CD14-positive monocyte (primary cell): Measurements from ENCODE around the gene CCNK. TPM values are rescaled to one million over a fixed set of nuclear protein-coding genes. Genes with fewer than 3 reads are reported as not detected.
A peak's percentile ranks its signal among the peaks of the same experiment; 100 is the strongest.

Experiments used
- DNase-seq, 3 donors: peaks; one replicate each; pipeline ENCODE4 v3.0.0-alpha.2; 2011 to 2022
- H2AFZ ChIP-seq: 2 replicates; pipeline ENCODE4 v1.6.0; 2012; ENCODE audit warnings: mild to moderate bottlenecking, low read depth, low read length, inconsistent platforms; ENCODE audit not compliant: insufficient read depth, poor library complexity, severe bottlenecking
- H3K27ac ChIP-seq, 2 donors: 1 replicate in 1 of 2; 2 replicates in 1 of 2; pipeline ENCODE4 v1.5.1; 2012 to 2013; ENCODE audit warnings: low read length in 2 of 2, control low read depth in 1 of 2, inconsistent platforms in 1 of 2, low read depth in 1 of 2, mild to moderate bottlenecking in 1 of 2
- H3K27me3 ChIP-seq, 2 donors: one replicate each; pipeline versions ENCODE4 v1.6.0 to v1.6.1; 2011 to 2013; ENCODE audit warnings: low read length in 2 of 2; ENCODE audit not compliant: control insufficient read depth in 2 of 2, insufficient read depth in 2 of 2
- H3K36me3 ChIP-seq, 2 donors: replicated peaks in 1 of 2; 1 replicate in 1 of 2; 2 replicates in 1 of 2; pipeline versions ENCODE4 v1.5.1 to v1.6.1; 2012 to 2013; ENCODE audit warnings: low read length in 2 of 2, control low read depth in 1 of 2, inconsistent platforms in 1 of 2, mild to moderate bottlenecking in 1 of 2; ENCODE audit not compliant: insufficient read depth in 2 of 2, control insufficient read depth in 1 of 2
- H3K4me1 ChIP-seq, 2 donors: 1 replicate in 1 of 2; 2 replicates in 1 of 2; pipeline versions ENCODE4 v1.5.1 to v1.6.1; 2012 to 2013; ENCODE audit warnings: low read length in 2 of 2, control low read depth in 1 of 2, inconsistent platforms in 1 of 2, mild to moderate bottlenecking in 1 of 2, moderate library complexity in 1 of 2; ENCODE audit not compliant: insufficient read depth in 2 of 2, control insufficient read depth in 1 of 2
- H3K4me2 ChIP-seq: replicated peaks from 2 replicates; pipeline ENCODE3; 2012; ENCODE audit warnings: low read length, moderate library complexity, mild to moderate bottlenecking; ENCODE audit not compliant: poor library complexity, severe bottlenecking; ENCODE audit errors: extremely low read depth
- H3K4me3 ChIP-seq, 3 experiments: fragments of 200-600 bp in 1 of 3; sonication (generic) in 1 of 3; replicated peaks in 1 of 3; 1 replicate in 2 of 3; 2 replicates in 1 of 3; pipeline ENCODE4 v1.5.1; 2011 to 2013; ENCODE audit warnings: low read length in 3 of 3, mild to moderate bottlenecking in 3 of 3, control low read depth in 2 of 3, low read depth in 2 of 3, inconsistent platforms in 1 of 3, moderate library complexity in 1 of 3
- H3K79me2 ChIP-seq: 2 replicates; pipeline ENCODE4 v1.6.0; 2012; ENCODE audit warnings: mild to moderate bottlenecking, control low read depth, inconsistent platforms, low read length, moderate library complexity; ENCODE audit not compliant: insufficient read depth
- H3K9ac ChIP-seq: 2 replicates; pipeline ENCODE4 v1.6.0; 2017; ENCODE audit warnings: low read length, mild to moderate bottlenecking; ENCODE audit not compliant: insufficient read depth, poor library complexity, severe bottlenecking
- H3K9me3 ChIP-seq, 2 donors: replicated peaks in 1 of 2; 1 replicate in 1 of 2; 2 replicates in 1 of 2; pipeline versions ENCODE4 v1.5.1 to v1.6.1; 2012 to 2013; ENCODE audit warnings: low read length in 2 of 2, control low read depth in 1 of 2; ENCODE audit not compliant: control insufficient read depth in 1 of 2, insufficient read depth in 1 of 2
- H4K20me1 ChIP-seq: 2 replicates; pipeline ENCODE4 v1.6.0; 2012; ENCODE audit warnings: mild to moderate bottlenecking, low read length, control low read depth, moderate library complexity; ENCODE audit not compliant: insufficient read depth
- H3K27ac Mint-ChIP-seq, 7 donors: one replicate each; pipeline ENCODE4 v1.8.0; 2020; ENCODE audit warnings: mild to moderate bottlenecking in 7 of 7, mixed read lengths in 7 of 7, moderate library complexity in 6 of 7, inconsistent platforms in 2 of 7
- H3K27me3 Mint-ChIP-seq, 3 donors: one replicate each; pipeline ENCODE4 v1.8.0; 2021 to 2022; ENCODE audit warnings: low read depth in 3 of 3, mild to moderate bottlenecking in 3 of 3, mixed read lengths in 3 of 3, moderate library complexity in 3 of 3, inconsistent platforms in 1 of 3
- H3K36me3 Mint-ChIP-seq, 2 donors: one replicate each; pipeline ENCODE4 v1.8.0; 2020; ENCODE audit warnings: mixed read lengths in 2 of 2, inconsistent platforms in 1 of 2, mild to moderate bottlenecking in 1 of 2
- H3K4me1 Mint-ChIP-seq: one replicate; pipeline ENCODE4 v1.8.0; 2020; ENCODE audit warnings: mild to moderate bottlenecking, mixed read lengths
- H3K4me3 Mint-ChIP-seq, 2 donors: one replicate each; pipeline ENCODE4 v1.8.0; 2020; ENCODE audit warnings: mild to moderate bottlenecking in 2 of 2, mixed read lengths in 2 of 2, moderate library complexity in 1 of 2
- H3K9me3 Mint-ChIP-seq, 7 donors: one replicate each; pipeline ENCODE4 v1.8.0; 2020 to 2022; ENCODE audit warnings: mixed read lengths in 7 of 7, mild to moderate bottlenecking in 6 of 7, moderate library complexity in 6 of 7, inconsistent platforms in 2 of 7
- CTCF ChIP-seq: fragments of 200-600 bp; IDR thresholded peaks from one replicate; pipeline ENCODE4 v1.8.0; 2022; ENCODE audit warnings: antibody characterized with exemption, mild to moderate bottlenecking
- WGBS: methylation state at CpG from one replicate; pipeline ENCODE4 v1.1.5; 2013; ENCODE audit warnings: missing lambda C conversion rate; ENCODE audit not compliant: insufficient coverage; 5-methylcytosine and 5-hydroxymethylcytosine counted together
- intact Hi-C, 2 donors: fragments of 100-400 bp; cut with micrococcal nuclease; formaldehyde crosslinking; loops; one replicate each; pipeline versions ENCODE4 v1.15.0 to v1.15.1; 2023
- polyA plus RNA-seq, 3 donors: library from polyadenylated mRNA; depleted of rRNA in 1 of 3; unstranded in 2 of 3; stranded (reverse) in 1 of 3; fragments of 300-500 nt in 2 of 3; fragments of >200 nt in 1 of 3; fragmentation: Illumina TruSeq in 2 of 3; gene quantifications; 1 replicate in 2 of 3; 2 replicates in 1 of 3; pipeline ENCODE4 v1.2.3, GENCODE V29; 2012 to 2021

The CCNK gene
- polyA plus RNA-seq, 3 donors, result 7.7 to 21.5 (median 14.7) TPM

DNA sequence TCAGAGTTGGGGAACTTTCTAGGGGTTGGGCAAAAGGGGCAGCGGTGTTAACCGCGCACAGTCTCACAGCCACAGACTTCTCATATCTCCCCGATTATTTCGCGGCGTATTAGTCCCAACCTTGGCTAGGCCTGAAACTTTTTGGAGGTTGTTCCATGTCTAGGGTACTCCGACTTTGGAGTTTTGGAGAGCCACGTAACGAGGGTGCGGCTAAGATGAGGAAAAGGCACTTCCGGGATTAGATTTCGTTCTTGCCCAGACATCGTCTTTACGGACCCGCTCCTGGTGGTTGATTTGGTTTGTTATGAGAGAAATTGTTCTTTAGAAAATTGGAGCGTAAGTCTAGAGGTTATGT lies 513 bp downstream of the CCNK start:
- H3K27ac ChIP-seq, result peak overlapping the region; percentile 87 to 96
- peaks cover 50% of the 10 kb centered on the region for H3K4me1 Mint-ChIP-seq
- peaks cover 0 to 2% (median 0%) of the 10 kb centered on the region in 3 donors for H3K27me3 Mint-ChIP-seq
- peaks cover 92% of the 10 kb centered on the region for H3K79me2 ChIP-seq
- no peaks in the 10 kb centered on the region for H3K27me3 ChIP-seq
- H3K4me3 ChIP-seq, result peak overlapping the region; percentile 72 to 96 (median 93)
- H3K4me3 Mint-ChIP-seq, result peak overlapping the region; percentile 95 to 97
- H3K36me3 ChIP-seq, result no peaks in the 10 kb centered on the region
- H3K9me3 ChIP-seq, result no peaks in the 10 kb centered on the region
- H3K4me1 ChIP-seq, result peaks cover 29 to 45% of the 10 kb centered on the region in 2 donors
- WGBS, result 0% methylated on average over 17 of the region's 17 CpGs
- peak overlapping the region; percentile 97 to 99 (median 98) for H3K27ac Mint-ChIP-seq
- H3K36me3 Mint-ChIP-seq, result no peaks in the 10 kb centered on the region
- no peaks in the 10 kb centered on the region for H3K9me3 Mint-ChIP-seq
- H4K20me1 ChIP-seq, result peaks cover 80% of the 10 kb centered on the region
- H2AFZ ChIP-seq, result peak overlapping the region; percentile 72
- peak overlapping the region; percentile 93 for H3K4me2 ChIP-seq
- H3K9ac ChIP-seq, result peak overlapping the region; percentile 94
- TF ChIP-seq CTCF, result no peak
- intact Hi-C loops, result loop anchor here in 1 of 2 donors (5.0 kb wide), 1 partner anchor 201 kb away; the partner anchor contains the start of gene CYP46A1
- peak; percentile 20 to 52 (median 28) for DNase-seq

DNA sequence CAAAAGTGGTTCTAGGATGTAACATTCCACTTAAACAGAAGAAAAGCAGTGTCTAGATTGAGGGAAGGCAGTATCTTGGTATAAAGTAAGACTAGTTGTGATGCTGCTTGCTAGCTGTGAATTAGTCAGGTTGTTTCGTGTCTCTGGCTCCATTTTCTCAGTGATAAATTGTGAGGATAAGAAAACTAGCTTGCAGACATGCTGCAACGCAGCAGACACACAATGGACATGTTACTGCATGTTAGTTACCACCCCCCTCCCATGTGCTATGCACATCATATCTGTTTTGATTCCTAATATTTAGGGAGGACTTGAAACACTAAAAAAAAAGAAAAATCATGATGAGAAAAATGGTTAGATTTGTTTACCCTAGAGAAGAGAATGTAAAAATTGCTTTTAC lies 2.9 kb downstream of the CCNK start:
- H3K4me3 Mint-ChIP-seq, result no peak overlapping the region

More for the DNA sequence above, 2.9 kb downstream of the CCNK start:
- H3K27me3 ChIP-seq, result no peaks in the 10 kb centered on the region
- WGBS, result 100% methylated on average over 1 of the region's 2 CpGs
- H3K79me2 ChIP-seq, result peaks cover 92% of the 10 kb centered on the region
- Mint-ChIP-seq H3K27me3 (peaks cover 0 to 2% (median 0%) of the 10 kb centered on the region in 3 donors), H3K4me1 (peaks cover 28% of the 10 kb centered on the region), H3K36me3 (no peaks in the 10 kb centered on the region), H3K27ac (no peak overlapping the region), H3K9me3 (no peaks in the 10 kb centered on the region)
- TF ChIP-seq CTCF, result no peak
- H3K27ac ChIP-seq, result no peak overlapping the region
- H2AFZ ChIP-seq, result no peak overlapping the region
- intact Hi-C loops, result loop anchor here in 1 of 2 donors (5.0 kb wide), 1 partner anchor 198 kb away; the partner anchor contains the start of gene CYP46A1
- no peaks in the 10 kb centered on the region for H3K9me3 ChIP-seq
- no peak for DNase-seq
- peaks cover 81% of the 10 kb centered on the region for H4K20me1 ChIP-seq
- H3K36me3 ChIP-seq, result no peaks in the 10 kb centered on the region
- no peak overlapping the region for H3K4me3 ChIP-seq
- H3K9ac ChIP-seq, result no peak overlapping the region
- peaks cover 17 to 24% of the 10 kb centered on the region in 2 donors for H3K4me1 ChIP-seq
- no peak overlapping the region for H3K4me2 ChIP-seq
